MM.1S (cell line): ENCODE results near the gene GPR183.

ENCODE experiments used
- DNase-seq: peaks from one replicate; pipeline ENCODE4 v3.0.0-alpha.2; 2015
- H2AFZ ChIP-seq: fragments of 300-600 bp; sonication (generic); 2 replicates; pipeline ENCODE4 v1.6.0; 2016; ENCODE audit warnings: antibody characterized with exemption, low read length
- H3F3A ChIP-seq: fragments of 300-600 bp; sonication (generic); 2 replicates; pipeline ENCODE4 v1.6.1; 2016; ENCODE audit warnings: mild to moderate bottlenecking, antibody characterized with exemption, low read length, moderate library complexity, mixed read lengths; ENCODE audit not compliant: insufficient read depth
- H3K27ac ChIP-seq: fragments of 300-600 bp; sonication (generic); 2 replicates; pipeline ENCODE4 v1.5.1; 2016; ENCODE audit warnings: mild to moderate bottlenecking, low read length
- H3K27me3 ChIP-seq: fragments of 300-600 bp; sonication (generic); replicated peaks from 2 replicates; pipeline ENCODE4 v1.6.0; 2016; ENCODE audit warnings: low read length; ENCODE audit not compliant: insufficient read depth
- H3K36me3 ChIP-seq: fragments of 300-600 bp; sonication (generic); replicated peaks from 2 replicates; pipeline ENCODE4 v1.6.1; 2016; ENCODE audit warnings: mild to moderate bottlenecking, low read length, mixed read lengths; ENCODE audit not compliant: insufficient read depth
- H3K4me1 ChIP-seq: fragments of 300-600 bp; sonication (generic); 2 replicates; pipeline ENCODE4 v1.6.1; 2016; ENCODE audit warnings: low read length, mixed read lengths
- H3K4me2 ChIP-seq: fragments of 300-600 bp; sonication (generic); 2 replicates; pipeline ENCODE4 v1.6.0; 2016; ENCODE audit warnings: low read depth, low read length
- H3K4me3 ChIP-seq: fragments of 300-600 bp; sonication (generic); 2 replicates; pipeline ENCODE4 v1.5.1; 2016; ENCODE audit warnings: low read length, mixed read lengths
- H3K79me2 ChIP-seq: fragments of 300-600 bp; sonication (generic); 2 replicates; pipeline ENCODE4 v1.6.1; 2016; ENCODE audit warnings: mixed run types, low read length, mixed read lengths
- H3K9ac ChIP-seq: fragments of 300-600 bp; sonication (generic); 2 replicates; pipeline ENCODE4 v1.6.1; 2016; ENCODE audit warnings: low read length, mixed read lengths
- H3K9me2 ChIP-seq: fragments of 300-600 bp; sonication (generic); replicated peaks from 2 replicates; pipeline ENCODE4 v1.6.1; 2016; ENCODE audit warnings: mild to moderate bottlenecking, low read length, mixed read lengths; ENCODE audit not compliant: insufficient read depth
- H3K9me3 ChIP-seq: fragments of 300-600 bp; sonication (generic); replicated peaks from 2 replicates; pipeline ENCODE4 v1.6.1; 2016; ENCODE audit warnings: mild to moderate bottlenecking, low read length, mixed read lengths; ENCODE audit not compliant: insufficient read depth
- H4K20me1 ChIP-seq: fragments of 300-600 bp; sonication (generic); 2 replicates; pipeline ENCODE4 v1.6.1; 2016; ENCODE audit warnings: mild to moderate bottlenecking, low read length, moderate library complexity, mixed read lengths; ENCODE audit not compliant: insufficient read depth
- EZH2 ChIP-seq: fragments of 300-600 bp; sonication (generic); optimal IDR thresholded peaks from 2 replicates; pipeline ENCODE3; 2017; ENCODE audit warnings: low read depth, mild to moderate bottlenecking, antibody characterized with exemption, low read length, mixed read lengths
- EZH2phosphoT487 ChIP-seq: fragments of 300-600 bp; sonication (generic); IDR thresholded peaks from 2 replicates; pipeline ENCODE4 v1.6.1; 2018; ENCODE audit warnings: antibody characterized with exemption, low read length
- TF ChIP-seq, protein P1 (sequence below): fragments of 300-600 bp; sonication (generic); IDR thresholded peaks from 2 replicates; pipeline ENCODE4 v1.5.1; 2016; ENCODE audit warnings: antibody characterized with exemption, low read length, mixed read lengths

Gene GPR183

DNA sequence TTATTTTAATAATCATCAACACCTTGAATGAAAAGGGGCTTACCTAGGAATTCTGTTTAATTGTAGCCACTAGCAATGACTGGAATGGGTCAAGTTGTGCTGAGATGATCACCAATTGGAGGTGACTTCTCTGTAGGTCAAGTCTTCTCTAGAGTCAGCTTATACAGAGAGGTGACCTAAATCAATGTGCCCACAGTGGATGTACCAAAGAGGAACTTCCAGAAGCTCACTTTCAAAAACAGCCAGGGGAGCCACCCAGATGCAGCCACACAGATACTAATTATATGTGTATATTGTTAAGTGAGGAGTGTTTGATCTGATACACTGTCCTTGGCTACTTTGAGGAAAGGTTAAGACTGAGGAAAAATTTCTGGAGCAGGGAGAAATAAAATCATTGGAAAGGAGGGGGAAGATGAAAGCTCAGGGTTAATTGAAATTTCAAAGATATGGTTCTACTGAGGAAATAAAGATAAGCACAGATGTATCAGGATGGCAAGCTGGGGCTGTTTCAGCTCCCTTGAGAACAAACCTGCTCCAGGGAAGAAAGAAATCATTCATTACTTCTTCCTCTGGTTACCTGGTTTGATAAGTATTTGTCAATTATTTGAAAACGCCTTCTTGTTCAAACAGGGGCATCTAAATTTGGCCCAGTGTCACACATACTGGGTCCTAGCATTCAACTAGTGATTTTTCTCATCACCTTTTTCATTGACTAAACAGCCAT lies 5.1 kb downstream of the GPR183 start:
- no peaks in the 10 kb centered on the region for H3K4me1 ChIP-seq
- no peak for DNase-seq
- H3K9me3 ChIP-seq: no peaks in the 10 kb centered on the region
- H3K9me2 ChIP-seq: no peaks in the 10 kb centered on the region
- no peaks in the 10 kb centered on the region for H4K20me1 ChIP-seq
- no peak overlapping the region for H3K4me2 ChIP-seq
- H3K79me2 ChIP-seq: no peaks in the 10 kb centered on the region
- TF ChIP-seq EZH2 (no peak), EZH2phosphoT487 (no peak)
- TF ChIP-seq, protein P1, sequence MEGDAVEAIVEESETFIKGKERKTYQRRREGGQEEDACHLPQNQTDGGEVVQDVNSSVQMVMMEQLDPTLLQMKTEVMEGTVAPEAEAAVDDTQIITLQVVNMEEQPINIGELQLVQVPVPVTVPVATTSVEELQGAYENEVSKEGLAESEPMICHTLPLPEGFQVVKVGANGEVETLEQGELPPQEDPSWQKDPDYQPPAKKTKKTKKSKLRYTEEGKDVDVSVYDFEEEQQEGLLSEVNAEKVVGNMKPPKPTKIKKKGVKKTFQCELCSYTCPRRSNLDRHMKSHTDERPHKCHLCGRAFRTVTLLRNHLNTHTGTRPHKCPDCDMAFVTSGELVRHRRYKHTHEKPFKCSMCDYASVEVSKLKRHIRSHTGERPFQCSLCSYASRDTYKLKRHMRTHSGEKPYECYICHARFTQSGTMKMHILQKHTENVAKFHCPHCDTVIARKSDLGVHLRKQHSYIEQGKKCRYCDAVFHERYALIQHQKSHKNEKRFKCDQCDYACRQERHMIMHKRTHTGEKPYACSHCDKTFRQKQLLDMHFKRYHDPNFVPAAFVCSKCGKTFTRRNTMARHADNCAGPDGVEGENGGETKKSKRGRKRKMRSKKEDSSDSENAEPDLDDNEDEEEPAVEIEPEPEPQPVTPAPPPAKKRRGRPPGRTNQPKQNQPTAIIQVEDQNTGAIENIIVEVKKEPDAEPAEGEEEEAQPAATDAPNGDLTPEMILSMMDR: no peak
- no peaks in the 10 kb centered on the region for H3F3A ChIP-seq
- H2AFZ ChIP-seq: no peak overlapping the region
- no peaks in the 10 kb centered on the region for H3K36me3 ChIP-seq
- no peak overlapping the region for H3K27ac ChIP-seq
- no peaks in the 10 kb centered on the region for H3K27me3 ChIP-seq
- no peak overlapping the region for H3K4me3 ChIP-seq
- H3K9ac ChIP-seq: no peak overlapping the region

DNA sequence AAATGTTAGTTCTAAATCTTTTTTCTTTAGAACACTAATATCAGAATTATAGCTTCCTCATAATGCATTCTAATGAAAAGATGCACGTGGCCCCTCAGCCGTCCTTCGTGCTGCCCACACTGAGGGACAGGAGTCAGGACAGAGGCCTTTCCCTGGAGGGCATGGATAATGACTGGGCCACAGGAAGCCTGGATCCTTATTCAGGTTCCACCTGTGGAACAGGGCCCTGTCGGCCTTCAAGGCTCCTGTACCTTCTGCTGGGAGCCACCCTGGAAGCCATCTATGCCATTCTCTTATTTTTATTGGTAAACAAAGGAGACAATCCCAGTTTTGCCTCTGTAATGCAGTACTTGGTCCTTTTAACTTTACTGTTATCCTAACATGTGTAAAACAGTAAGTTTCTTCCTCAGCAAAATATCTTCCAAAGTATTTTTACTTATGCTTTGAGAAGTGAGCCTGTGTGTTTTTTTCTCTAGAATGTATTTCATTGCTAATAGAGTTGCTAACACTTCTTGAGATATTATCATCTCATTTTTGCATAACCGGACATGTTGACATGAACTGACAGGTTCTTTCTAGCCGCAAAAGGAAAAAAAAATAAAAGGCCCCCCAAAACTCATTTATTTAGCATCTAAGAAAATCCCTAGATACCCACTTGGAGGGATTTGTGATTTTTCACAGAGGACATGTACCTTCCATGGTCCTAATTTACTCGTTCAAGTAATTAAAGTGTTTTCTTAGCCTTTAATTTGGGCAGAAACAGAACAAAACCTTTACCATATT lies 6.0 kb downstream of the GPR183 start:
- TF ChIP-seq EZH2 (no peak), EZH2phosphoT487 (no peak)
- TF ChIP-seq, protein P1: no peak
- no peak overlapping the region for H3K4me3 ChIP-seq
- no peaks in the 10 kb centered on the region for H3K9me2 ChIP-seq
- no peaks in the 10 kb centered on the region for H3F3A ChIP-seq
- H3K36me3 ChIP-seq: no peaks in the 10 kb centered on the region
- H3K4me2 ChIP-seq: no peak overlapping the region
- H3K9ac ChIP-seq: no peak overlapping the region
- H2AFZ ChIP-seq: no peak overlapping the region
- DNase-seq: no peak
- no peaks in the 10 kb centered on the region for H3K27me3 ChIP-seq
- H3K9me3 ChIP-seq: no peaks in the 10 kb centered on the region
- H3K27ac ChIP-seq: no peak overlapping the region
- H3K79me2 ChIP-seq: no peaks in the 10 kb centered on the region
- H3K4me1 ChIP-seq: no peaks in the 10 kb centered on the region
- H4K20me1 ChIP-seq: no peaks in the 10 kb centered on the region

DNA sequence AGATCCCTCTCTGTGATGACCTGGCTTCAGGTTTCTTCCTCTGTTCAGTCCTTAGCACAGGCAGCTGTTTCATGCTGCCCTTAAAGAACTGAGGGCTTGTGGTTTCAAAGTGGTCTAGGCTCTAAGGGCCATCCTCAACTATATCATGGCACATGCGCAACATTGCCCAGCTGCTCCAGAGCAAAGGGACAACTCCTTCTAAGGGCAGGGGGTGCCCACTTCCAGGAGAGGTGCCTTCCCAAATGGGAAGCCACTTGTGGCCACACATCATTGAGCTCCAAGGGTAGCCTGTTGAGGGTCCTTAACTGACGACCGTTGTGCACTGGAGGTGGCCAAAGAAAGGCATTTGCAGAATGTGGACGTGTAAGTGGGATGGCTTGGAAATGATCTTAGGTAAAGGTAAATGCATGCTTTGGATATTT lies 7.3 kb downstream of the GPR183 start:
- Histone ChIP-seq H3K9ac (no peak overlapping the region), H2AFZ (no peak overlapping the region), H3K4me2 (no peak overlapping the region), H3K9me2 (no peaks in the 10 kb centered on the region), H3K36me3 (no peaks in the 10 kb centered on the region), H3K9me3 (no peaks in the 10 kb centered on the region), H4K20me1 (no peaks in the 10 kb centered on the region), H3K79me2 (no peaks in the 10 kb centered on the region), H3K4me3 (no peak overlapping the region), H3K27ac (no peak overlapping the region), H3K4me1 (no peaks in the 10 kb centered on the region), H3F3A (no peaks in the 10 kb centered on the region), H3K27me3 (no peaks in the 10 kb centered on the region)
- TF ChIP-seq, protein P1: no peak
- TF ChIP-seq EZH2phosphoT487 (no peak), EZH2 (no peak)
- no peak for DNase-seq
